A673 (cell line): Measurements from ENCODE around the gene MPRIP. TPM values are rescaled to one million over a fixed set of nuclear protein-coding genes. Genes with fewer than 3 reads are reported as not detected.

ENCODE experiments used
- BruUV-seq: library from RNA; stranded (reverse); fragments of 400-500 nt; replicated peaks from 2 replicates; lab custom pipeline; 2021; lab: Mats Ljungman, UMichigan
- CTCF ChIA-PET: fragments of 300-600 bp; sonication (Branson Sonifier 250); formaldehyde crosslinking; loops from one replicate; lab custom pipeline; 2022; ENCODE audit warnings: antibody characterized with exemption; lab: Charles Lee
- POLR2A ChIA-PET: fragments of 300-600 bp; sonication (Branson Sonifier 250); formaldehyde crosslinking; loops from one replicate; lab custom pipeline; 2022; ENCODE audit warnings: antibody characterized with exemption; ENCODE audit not compliant: low non-redundant PET; lab: Charles Lee
- DNase-seq: peaks from one replicate; pipeline ENCODE4 v3.0.0-alpha.2; 2015; ENCODE audit warnings: low spot score
- H3K27ac ChIP-seq: fragments of 200-600 bp; sonication (generic); 2 replicates; pipeline ENCODE4 v1.5.1; 2016; ENCODE audit warnings: mixed run types, low read depth, mild to moderate bottlenecking, mixed read lengths, antibody characterized with exemption, low read length; ENCODE audit not compliant: poor library complexity, severe bottlenecking
- H3K27me3 ChIP-seq: fragments of 200-600 bp; sonication (generic); replicated peaks from 2 replicates; pipeline ENCODE4 v1.6.1; 2017; ENCODE audit warnings: mixed run types, low read depth, mild to moderate bottlenecking, mixed read lengths, antibody characterized with exemption, low read length; ENCODE audit not compliant: insufficient read depth, poor library complexity
- H3K36me3 ChIP-seq: fragments of 200-600 bp; sonication (generic); 2 replicates; pipeline ENCODE4 v1.6.1; 2016; ENCODE audit warnings: mixed run types, mild to moderate bottlenecking, mixed read lengths, antibody characterized with exemption, low read length; ENCODE audit not compliant: insufficient read depth, poor library complexity, severe bottlenecking
- H3K4me1 ChIP-seq: fragments of 200-600 bp; sonication (generic); 2 replicates; pipeline ENCODE4 v1.6.1; 2017; ENCODE audit warnings: mixed run types, mild to moderate bottlenecking, mixed read lengths, antibody characterized with exemption, low read length; ENCODE audit not compliant: insufficient read depth, poor library complexity, severe bottlenecking
- H3K4me3 ChIP-seq: fragments of 200-600 bp; sonication (generic); 2 replicates; pipeline ENCODE4 v1.5.1; 2016; ENCODE audit warnings: low read depth, mixed run types, mild to moderate bottlenecking, mixed read lengths, low read length; ENCODE audit not compliant: poor library complexity, severe bottlenecking
- H3K9me3 ChIP-seq: fragments of 200-600 bp; sonication (generic); 2 replicates; pipeline ENCODE4 v1.6.1; 2016; ENCODE audit warnings: mixed run types, low read depth, mild to moderate bottlenecking, mixed read lengths, antibody characterized with exemption, low read length; ENCODE audit not compliant: poor library complexity, severe bottlenecking
- CTCF ChIP-seq: fragments of 300-800, 200-600 bp; sonication (generic); conservative IDR thresholded peaks from 2 replicates; pipeline ENCODE4 v1.5.1; 2017; ENCODE audit warnings: low read depth, mild to moderate bottlenecking, antibody characterized with exemption, low read length, moderate library complexity, mixed read lengths
- EZH2 ChIP-seq: fragments of 200-600 bp; sonication (generic); IDR thresholded peaks from 2 replicates; pipeline ENCODE4 v1.6.1; 2017; ENCODE audit warnings: borderline replicate concordance, low read depth, mild to moderate bottlenecking, mixed read lengths, antibody characterized with exemption, low read length; ENCODE audit not compliant: poor library complexity, severe bottlenecking
- intact Hi-C: fragments of 100-400 bp; cut with micrococcal nuclease; formaldehyde crosslinking; loops from one replicate; pipeline ENCODE4 v1.10.0; 2022; ENCODE audit not compliant: unreplicated experiment
- total RNA-seq: library from RNA; stranded (reverse); gene quantifications from 2 replicates; pipeline ENCODE4 v1.2.3, GENCODE V29; 2021

MPRIP gene
- total RNA-seq, 1 experiment from 2014 or later = 290 TPM

GRCh38 chr17:17225901-17226300, 183.6 kb downstream of the MPRIP start:
- CTCF ChIA-PET = no interaction called here
- Histone ChIP-seq H3K9me3 (no peaks in the 10 kb centered on the region), H3K4me3 (no peak overlapping the region), H3K27me3 (no peaks in the 10 kb centered on the region), H3K27ac (no peak overlapping the region), H3K4me1 (peaks cover 14% of the 10 kb centered on the region), H3K36me3 (peaks cover 71% of the 10 kb centered on the region)
- intact Hi-C loops = no loop called here
- POLR2A ChIA-PET = no interaction called here
- no TSS peak for BruUV-seq
- TF ChIP-seq CTCF (no peak), EZH2 (no peak)
- no peak for DNase-seq

DNA sequence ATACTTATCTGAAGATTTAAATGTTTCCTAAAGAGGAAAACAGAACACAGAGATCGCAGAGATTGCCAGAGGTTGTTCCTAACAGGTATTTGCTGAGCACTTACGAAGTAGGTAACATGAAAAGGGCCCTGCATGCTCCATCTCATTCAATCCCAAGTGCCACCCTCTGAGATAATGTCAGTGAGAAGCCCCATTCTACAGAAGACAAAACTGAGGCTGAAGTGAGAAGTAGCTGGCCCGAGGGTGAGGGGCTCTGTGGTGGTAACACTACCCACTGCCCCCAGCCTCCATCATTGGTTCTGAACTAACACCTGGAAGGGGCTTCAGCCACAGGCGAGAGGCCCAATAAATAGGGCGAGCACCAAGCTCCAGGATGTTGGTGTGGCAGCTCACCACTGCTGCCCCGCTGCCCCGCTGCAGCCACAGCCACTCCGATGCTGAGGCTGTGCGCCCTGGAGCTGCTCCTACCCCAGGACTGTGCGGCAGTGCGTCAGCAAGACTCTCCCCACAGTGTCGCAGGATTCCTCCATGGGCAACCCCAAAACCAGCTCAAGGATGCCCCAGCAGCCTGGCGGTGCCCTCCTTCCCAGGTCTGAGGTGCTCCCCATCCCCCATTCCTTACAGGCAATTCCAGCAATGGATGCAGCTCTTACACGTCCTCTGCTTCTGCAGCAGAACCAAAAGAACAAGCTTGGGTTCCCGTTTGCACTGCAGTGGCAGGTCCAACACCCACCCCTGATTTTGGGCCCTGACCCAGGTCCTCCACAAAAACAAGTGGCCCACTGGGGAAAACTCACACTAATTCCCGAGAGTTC, 184.4 kb downstream of the MPRIP start:
- no TSS peak for BruUV-seq
- H3K27ac ChIP-seq = no peak overlapping the region
- H3K4me3 ChIP-seq = no peak overlapping the region
- no peaks in the 10 kb centered on the region for H3K27me3 ChIP-seq
- ChIA-PET POLR2A (no interaction called here), CTCF (no interaction called here)
- DNase-seq = no peak
- intact Hi-C loops = no loop called here
- peaks cover 70% of the 10 kb centered on the region for H3K36me3 ChIP-seq
- H3K4me1 ChIP-seq = peaks cover 14% of the 10 kb centered on the region
- TF ChIP-seq CTCF (no peak), EZH2 (no peak)
- H3K9me3 ChIP-seq = no peaks in the 10 kb centered on the region

DNA sequence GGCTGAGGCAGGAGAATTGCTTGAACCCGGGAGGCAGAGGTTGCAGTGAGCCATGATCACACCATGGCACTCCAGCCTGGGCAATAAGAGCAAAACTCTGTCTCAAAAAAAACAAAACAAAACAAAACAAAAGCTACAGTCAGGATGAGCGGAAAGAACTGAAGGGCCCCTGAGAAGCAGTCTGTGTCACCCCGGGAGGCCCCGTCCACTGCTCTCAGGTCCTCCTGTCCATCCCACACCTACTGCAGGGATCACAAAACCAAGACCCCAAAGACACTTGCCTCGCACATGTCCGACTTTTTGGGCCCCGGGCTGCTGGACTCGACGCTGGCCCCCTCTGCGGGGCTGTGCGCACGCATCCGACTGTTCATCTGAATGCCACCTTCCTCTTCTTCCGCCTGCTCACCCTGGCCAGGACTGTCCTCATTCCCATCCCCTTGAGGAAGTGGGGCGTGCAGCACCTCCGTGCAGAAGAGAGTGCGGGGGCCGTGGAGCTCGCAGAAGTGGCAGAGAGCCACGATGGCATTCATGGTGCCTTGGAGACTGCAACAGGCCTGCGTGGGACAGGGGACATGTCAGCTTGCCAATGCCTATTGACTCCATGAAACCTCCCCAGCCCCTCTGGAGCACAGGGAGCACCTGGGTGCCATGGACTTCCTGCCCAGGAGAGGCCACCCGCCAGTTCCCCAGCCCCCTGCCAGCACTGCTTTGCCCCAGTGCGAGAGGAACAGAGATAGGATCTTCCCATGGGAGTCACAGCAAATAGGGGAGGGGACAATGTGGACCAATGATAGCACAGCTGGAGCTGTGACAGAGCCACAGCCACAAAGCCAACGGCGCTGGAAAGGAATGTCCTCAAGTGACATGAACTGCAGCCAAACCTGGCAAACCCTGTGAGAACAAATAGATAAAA, 185.6 kb downstream of the MPRIP start:
- DNase-seq = peak; percentile 71
- Histone ChIP-seq H3K27ac (peak overlapping the region; percentile 74), H3K9me3 (no peaks in the 10 kb centered on the region), H3K27me3 (no peaks in the 10 kb centered on the region), H3K4me1 (peaks cover 14% of the 10 kb centered on the region), H3K36me3 (peaks cover 72% of the 10 kb centered on the region), H3K4me3 (no peak overlapping the region)
- intact Hi-C loops = no loop called here
- TF ChIP-seq CTCF = no peak
- no peak for TF ChIP-seq EZH2
- CTCF ChIA-PET = no interaction called here
- BruUV-seq = no TSS peak
- POLR2A ChIA-PET = no interaction called here
